LNCaP clone FGC (cell line): ENCODE measurements around the gene GLCE.

Experiments
- DNase-seq: peaks from one replicate; pipeline ENCODE4 v3.0.0-alpha.2; 2011; ENCODE audit warnings: low read depth
- H3K4me3 ChIP-seq: 2 replicates; pipeline ENCODE4 v1.5.1; 2011; ENCODE audit warnings: mild to moderate bottlenecking, low read depth, low read length, control low read depth
- CTCF ChIP-seq: IDR thresholded peaks from 2 replicates; pipeline ENCODE4 v1.5.1; 2012; ENCODE audit warnings: mild to moderate bottlenecking; ENCODE audit not compliant: control insufficient read depth, insufficient read depth; ENCODE audit errors: extremely low read depth

Gene GLCE

DNA sequence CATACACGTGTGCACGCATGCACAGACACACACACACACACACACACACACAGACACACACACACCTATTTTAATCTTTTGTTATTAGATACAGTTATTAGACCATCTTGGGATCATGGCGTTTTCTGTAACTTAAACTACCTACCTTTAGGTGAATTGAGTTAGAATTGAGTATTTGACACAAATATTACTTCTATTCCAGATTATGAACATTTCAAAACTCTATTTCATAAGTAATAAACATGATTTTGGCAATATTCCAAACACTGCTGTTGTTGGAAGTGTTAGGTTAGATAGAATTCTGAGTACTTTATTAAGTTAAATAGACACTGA, 65.6 kb downstream of the GLCE start:
- no peak overlapping the region for H3K4me3 ChIP-seq
- no peak for TF ChIP-seq CTCF
- DNase-seq = no peak

GRCh38 chr15:69232144-69232543, 71.7 kb downstream of the GLCE start:
- no peak for DNase-seq
- no peak for TF ChIP-seq CTCF
- no peak overlapping the region for H3K4me3 ChIP-seq

DNA sequence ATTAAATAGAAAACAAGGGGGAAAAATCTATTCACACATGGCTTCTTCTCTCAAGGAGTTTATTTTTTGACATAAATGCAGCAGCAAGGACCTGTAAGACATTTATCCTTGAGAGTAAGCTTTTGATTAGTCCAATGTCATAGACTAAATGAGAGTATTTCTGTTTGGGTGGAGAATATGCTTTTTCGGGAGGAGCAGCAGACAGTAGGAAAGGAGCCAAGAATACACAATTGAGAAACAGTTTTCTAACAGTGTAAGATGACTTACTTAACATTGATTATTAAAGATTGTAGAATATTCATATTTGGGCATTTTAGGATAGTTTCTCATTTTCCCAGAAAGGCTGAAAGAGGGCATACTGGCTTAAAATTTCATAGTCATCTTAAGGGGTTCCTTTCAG, 72.3 kb downstream of the GLCE start:
- DNase-seq = no peak
- no peak for TF ChIP-seq CTCF
- no peak overlapping the region for H3K4me3 ChIP-seq

DNA sequence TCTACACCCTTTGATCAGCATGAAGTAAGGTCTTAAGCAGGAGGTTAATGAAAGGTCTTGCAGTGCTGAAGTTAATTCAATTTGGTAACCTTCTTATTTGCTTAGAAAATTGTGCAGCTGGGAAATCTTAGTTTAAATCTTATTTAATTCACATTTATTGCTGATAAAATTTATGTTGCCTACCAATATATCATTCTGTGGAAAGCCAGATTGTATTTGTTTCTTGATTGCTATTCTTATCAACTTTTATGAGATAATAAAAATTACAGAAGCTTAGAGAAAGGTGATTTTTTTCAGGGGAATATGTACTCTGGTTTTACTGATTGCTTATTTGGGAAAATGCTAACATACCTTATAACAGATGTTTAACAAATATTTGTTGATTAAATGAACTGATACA, 74.2 kb downstream of the GLCE start:
- no peak for TF ChIP-seq CTCF
- H3K4me3 ChIP-seq = no peak overlapping the region
- DNase-seq = peak; percentile 19

DNA sequence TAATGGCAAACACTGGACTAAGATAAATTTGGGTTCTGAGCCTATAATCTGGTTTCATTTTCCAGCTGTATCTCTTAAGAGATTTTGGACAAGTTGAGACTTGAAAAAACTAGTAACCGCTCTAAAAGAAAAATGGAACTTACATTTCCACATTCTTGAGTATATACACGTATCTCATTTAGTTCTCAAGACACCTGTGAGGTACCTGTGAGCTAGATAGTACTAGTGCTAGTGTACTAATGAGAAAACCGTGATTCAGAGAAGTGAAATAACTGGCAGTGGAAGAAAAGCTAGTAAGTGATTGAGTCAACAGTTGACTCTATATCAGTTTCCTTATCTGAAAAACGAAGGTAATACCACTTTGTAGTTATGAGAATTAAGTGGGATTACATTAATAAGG, 76.1 kb downstream of the GLCE start:
- TF ChIP-seq CTCF = no peak
- DNase-seq = no peak
- H3K4me3 ChIP-seq = no peak overlapping the region

GRCh38 chr15:69237718-69238117, 77.3 kb downstream of the GLCE start:
- DNase-seq = no peak
- no peak overlapping the region for H3K4me3 ChIP-seq
- TF ChIP-seq CTCF = no peak

GRCh38 chr15:69244798-69245197, 84.4 kb downstream of the GLCE start:
- TF ChIP-seq CTCF = no peak
- H3K4me3 ChIP-seq = no peak overlapping the region
- DNase-seq = no peak
